Measurements from ENCODE around the gene NT5DC3. TPM values are rescaled to one million over a fixed set of nuclear protein-coding genes. Genes with fewer than 3 reads are reported as not detected.

NT5DC3 gene
- total and polyA plus RNA-seq, 5 experiments from 2014 or later: 0.33 to 6.0 (median 0.89) TPM

DNA sequence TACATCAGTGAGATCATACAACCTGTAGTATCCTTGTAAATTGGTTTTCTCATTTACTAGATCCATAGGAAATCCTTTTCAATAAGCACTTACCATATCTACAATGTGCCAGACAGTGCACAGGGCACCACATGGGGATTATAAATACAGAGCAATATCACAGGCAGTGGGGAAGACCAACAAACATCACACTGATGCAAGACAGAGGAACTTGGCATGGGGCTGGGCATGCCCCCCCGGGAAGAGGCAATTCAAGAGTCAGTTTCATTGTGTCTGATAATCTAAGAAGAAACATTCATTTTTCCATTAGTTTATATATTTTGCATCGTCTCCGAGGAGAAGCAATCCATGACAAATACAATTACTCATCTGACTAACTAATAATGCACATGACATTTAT lies 16.2 kb downstream of the NT5DC3 start:
- POLR2A ChIA-PET: no interaction called here
- Mint-ChIP-seq H3K4me3 (no peak overlapping the region), H3K27me3 (no peaks in the 10 kb centered on the region), H3K9me3 (peaks cover 0 to 5% (median 0%) of the 10 kb centered on the region in 9 donors), H3K27ac (no peak overlapping the region), H3K36me3 (peaks cover 3 to 12% (median 11%) of the 10 kb centered on the region in 3 donors), H3K4me1 (peaks cover 0 to 10% (median 0%) of the 10 kb centered on the region in 4 donors)
- DNase-seq: no peak
- no peak for ATAC-seq

DNA sequence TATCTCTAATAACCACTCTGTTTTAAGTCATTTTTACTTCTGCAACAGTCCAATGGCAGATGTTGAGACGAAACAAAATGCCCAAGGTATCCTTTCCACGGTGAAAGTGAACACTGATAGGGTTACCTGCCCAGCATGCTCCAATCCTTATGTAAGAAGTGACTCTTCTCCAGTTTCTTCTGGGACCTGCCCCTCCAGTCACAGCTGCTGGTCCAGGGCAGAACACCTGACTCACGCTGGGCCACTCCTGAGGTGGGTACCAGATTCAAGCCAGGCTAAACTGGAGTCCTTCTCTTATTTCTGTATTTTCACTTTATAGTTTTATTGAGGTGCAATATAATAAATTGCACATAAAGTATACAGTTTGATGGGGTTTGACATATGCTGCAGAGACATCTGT lies 16.7 kb downstream of the NT5DC3 start:
- Mint-ChIP-seq H3K36me3 (peaks cover 3 to 12% (median 11%) of the 10 kb centered on the region in 3 donors), H3K4me3 (no peak overlapping the region), H3K9me3 (peaks cover 0 to 5% (median 0%) of the 10 kb centered on the region in 9 donors), H3K27me3 (no peaks in the 10 kb centered on the region), H3K27ac (peak overlapping the region in 1 of 10 donors; percentile 29), H3K4me1 (peaks cover 0 to 8% (median 0%) of the 10 kb centered on the region in 4 donors)
- ATAC-seq: no peak
- POLR2A ChIA-PET: no interaction called here
- no peak for DNase-seq

DNA sequence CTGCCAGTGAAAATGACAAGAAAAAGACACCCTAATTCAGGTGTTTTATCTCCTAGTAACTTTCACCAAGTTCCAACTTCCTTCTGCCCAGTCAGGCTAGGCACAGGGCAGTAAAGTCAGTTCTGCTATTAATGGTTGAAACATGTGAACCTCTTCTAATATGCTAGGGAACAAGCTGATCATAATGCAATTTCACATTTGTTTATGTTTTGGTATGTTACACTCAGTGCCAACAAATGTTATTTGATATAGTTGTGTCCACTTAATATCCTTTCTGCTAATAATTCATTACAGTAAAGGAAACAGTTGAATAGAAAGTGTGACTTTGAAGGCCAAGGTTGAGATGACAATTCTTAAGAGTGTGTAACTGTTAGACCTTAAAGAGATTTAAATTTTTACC lies 17.2 kb downstream of the NT5DC3 start:
- Mint-ChIP-seq H3K4me1 (peaks cover 0 to 5% (median 0%) of the 10 kb centered on the region in 4 donors), H3K27me3 (no peaks in the 10 kb centered on the region), H3K27ac (no peak overlapping the region), H3K4me3 (no peak overlapping the region), H3K36me3 (peaks cover 3 to 14% (median 11%) of the 10 kb centered on the region in 3 donors), H3K9me3 (peaks cover 0 to 5% (median 0%) of the 10 kb centered on the region in 9 donors)
- POLR2A ChIA-PET: no interaction called here
- ATAC-seq (no peak), DNase-seq (no peak)

DNA sequence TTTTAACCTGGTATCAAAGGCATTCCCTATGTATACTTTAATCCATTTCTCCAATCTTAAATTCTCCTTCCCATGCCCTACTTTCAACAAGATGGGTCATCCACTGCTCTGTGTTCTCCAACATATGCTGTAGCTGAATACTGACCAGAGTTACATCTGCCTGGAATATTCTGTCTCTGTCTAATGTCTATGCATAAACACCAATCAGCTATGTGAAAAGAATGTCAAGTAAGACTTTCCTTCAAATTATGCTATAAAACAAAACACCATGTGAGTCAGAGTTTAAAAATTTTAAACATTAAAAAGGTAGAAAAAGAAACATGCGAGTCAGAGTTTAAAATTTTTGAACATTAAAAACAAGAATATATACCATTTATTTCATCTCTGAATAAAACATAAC lies 19.3 kb downstream of the NT5DC3 start:
- Mint-ChIP-seq H3K36me3 (peaks cover 3 to 15% (median 11%) of the 10 kb centered on the region in 3 donors), H3K27me3 (no peaks in the 10 kb centered on the region), H3K9me3 (peaks cover 0 to 5% (median 0%) of the 10 kb centered on the region in 9 donors), H3K4me3 (no peak overlapping the region), H3K27ac (no peak overlapping the region), H3K4me1 (peaks cover 0 to 2% (median 0%) of the 10 kb centered on the region in 4 donors)
- no peak for ATAC-seq
- POLR2A ChIA-PET: no interaction called here
- no peak for DNase-seq

DNA sequence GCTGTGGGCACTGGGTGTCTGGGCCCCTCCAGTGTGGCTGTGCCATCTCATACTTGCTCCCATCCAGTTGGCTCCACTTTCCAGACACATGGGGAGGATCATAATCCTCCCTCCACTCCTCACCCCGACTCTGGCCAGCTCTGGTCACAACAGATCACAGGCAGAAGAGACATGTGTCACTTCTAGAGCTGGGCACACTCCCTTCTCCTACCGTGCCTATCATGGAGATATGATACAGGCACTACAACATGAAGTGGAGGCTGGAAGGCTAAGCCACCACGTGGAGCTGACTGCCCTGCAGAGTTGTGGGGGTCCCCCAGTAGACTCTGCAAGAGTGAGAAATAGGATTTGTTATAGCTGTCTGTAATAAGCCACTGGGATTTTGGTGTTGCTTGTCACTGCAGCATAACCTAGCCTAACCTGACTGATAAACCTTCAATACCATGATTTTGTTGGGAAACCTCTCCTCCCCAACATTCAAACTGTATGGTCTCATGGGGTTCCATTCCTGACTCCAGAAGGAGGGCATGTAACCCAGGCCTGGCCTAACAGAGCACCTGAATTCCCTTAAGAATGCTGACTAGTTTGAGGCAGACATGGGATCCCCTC lies 20.0 kb downstream of the NT5DC3 start:
- no peak overlapping the region for H3K27ac Mint-ChIP-seq
- H3K9me3 Mint-ChIP-seq: peaks cover 0 to 5% (median 0%) of the 10 kb centered on the region in 9 donors
- ATAC-seq: no peak
- DNase-seq: no peak
- H3K27me3 Mint-ChIP-seq: no peaks in the 10 kb centered on the region
- peaks cover 0 to 2% (median 0%) of the 10 kb centered on the region in 4 donors for H3K4me1 Mint-ChIP-seq
- H3K36me3 Mint-ChIP-seq: peaks cover 3 to 15% (median 11%) of the 10 kb centered on the region in 3 donors
- no peak overlapping the region for H3K4me3 Mint-ChIP-seq
- POLR2A ChIA-PET: no interaction called here

DNA sequence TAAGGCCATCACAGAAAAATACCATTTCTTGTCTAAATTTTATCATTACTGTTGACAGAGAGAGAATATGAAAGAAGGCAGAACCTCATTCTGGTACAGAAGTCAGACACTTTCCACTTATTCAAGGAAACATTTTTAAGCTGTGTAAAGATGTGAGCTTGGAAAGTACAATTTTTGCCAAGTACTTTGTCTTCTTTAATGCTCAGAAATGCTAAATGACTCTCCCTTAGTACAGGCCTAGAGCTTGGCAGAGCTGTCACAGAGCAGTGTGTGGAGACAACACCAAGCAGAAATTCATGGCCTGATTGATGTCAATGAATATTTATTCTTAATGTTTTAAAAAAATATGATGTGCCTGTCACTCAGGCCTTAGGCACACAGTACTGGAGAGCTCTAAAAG lies 20.7 kb downstream of the NT5DC3 start:
- DNase-seq: no peak
- peaks cover 0 to 2% (median 0%) of the 10 kb centered on the region in 4 donors for H3K4me1 Mint-ChIP-seq
- peaks cover 0 to 5% (median 0%) of the 10 kb centered on the region in 9 donors for H3K9me3 Mint-ChIP-seq
- ATAC-seq: no peak
- H3K27me3 Mint-ChIP-seq: no peaks in the 10 kb centered on the region
- POLR2A ChIA-PET: no interaction called here
- no peak overlapping the region for H3K4me3 Mint-ChIP-seq
- no peak overlapping the region for H3K27ac Mint-ChIP-seq
- peaks cover 3 to 15% (median 11%) of the 10 kb centered on the region in 3 donors for H3K36me3 Mint-ChIP-seq

DNA sequence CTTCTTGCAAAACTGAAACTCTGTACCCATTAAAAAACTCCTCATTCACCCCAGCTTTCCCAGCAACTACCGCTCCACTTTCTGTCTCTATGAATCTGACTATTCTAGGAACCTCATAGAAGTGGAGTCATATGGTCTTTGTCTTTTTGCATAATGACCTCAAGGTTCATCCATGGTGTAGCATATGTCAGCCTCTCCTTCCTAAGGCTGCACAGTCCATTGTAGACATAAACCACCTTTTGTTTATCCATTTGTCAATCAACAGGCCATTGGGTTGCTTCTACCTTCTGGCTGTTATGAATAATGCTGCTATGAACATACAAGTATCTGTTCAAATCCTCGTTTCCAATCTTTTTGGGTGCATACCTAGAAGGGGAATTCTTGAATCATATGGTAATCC lies 21.1 kb downstream of the NT5DC3 start:
- ATAC-seq: no peak
- POLR2A ChIA-PET: no interaction called here
- Mint-ChIP-seq H3K9me3 (peaks cover 0 to 5% (median 0%) of the 10 kb centered on the region in 9 donors), H3K36me3 (peaks cover 3 to 15% (median 11%) of the 10 kb centered on the region in 3 donors), H3K27ac (no peak overlapping the region), H3K4me3 (no peak overlapping the region), H3K4me1 (peaks cover 0 to 2% (median 0%) of the 10 kb centered on the region in 4 donors), H3K27me3 (no peaks in the 10 kb centered on the region)
- DNase-seq: no peak

DNA sequence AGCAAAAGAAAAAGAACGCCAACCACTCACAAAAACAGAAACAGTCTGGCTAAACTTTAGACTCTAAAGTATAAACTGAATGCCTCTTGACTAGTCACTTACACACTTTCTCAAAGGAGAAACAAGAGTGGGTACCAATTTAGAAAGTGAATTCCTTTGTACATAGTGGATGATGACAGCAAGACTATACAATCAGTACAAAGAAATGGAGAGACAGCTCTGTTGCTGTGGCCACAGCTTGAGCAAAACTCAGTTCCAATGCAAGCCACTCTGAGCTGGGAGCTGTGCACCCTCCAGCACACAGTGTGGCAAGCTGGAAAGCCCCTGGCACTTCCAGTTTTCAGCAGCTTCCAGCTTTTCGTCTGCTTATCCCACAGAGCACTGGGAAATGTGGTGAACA lies 21.7 kb downstream of the NT5DC3 start:
- H3K27me3 Mint-ChIP-seq: no peaks in the 10 kb centered on the region
- H3K4me1 Mint-ChIP-seq: peaks cover 0 to 2% (median 0%) of the 10 kb centered on the region in 4 donors
- peaks cover 9 to 20% (median 11%) of the 10 kb centered on the region in 3 donors for H3K36me3 Mint-ChIP-seq
- no peak for DNase-seq
- POLR2A ChIA-PET: no interaction called here
- H3K9me3 Mint-ChIP-seq: peaks cover 0 to 5% (median 0%) of the 10 kb centered on the region in 9 donors
- no peak for ATAC-seq
- H3K4me3 Mint-ChIP-seq: no peak overlapping the region
- no peak overlapping the region for H3K27ac Mint-ChIP-seq

DNA sequence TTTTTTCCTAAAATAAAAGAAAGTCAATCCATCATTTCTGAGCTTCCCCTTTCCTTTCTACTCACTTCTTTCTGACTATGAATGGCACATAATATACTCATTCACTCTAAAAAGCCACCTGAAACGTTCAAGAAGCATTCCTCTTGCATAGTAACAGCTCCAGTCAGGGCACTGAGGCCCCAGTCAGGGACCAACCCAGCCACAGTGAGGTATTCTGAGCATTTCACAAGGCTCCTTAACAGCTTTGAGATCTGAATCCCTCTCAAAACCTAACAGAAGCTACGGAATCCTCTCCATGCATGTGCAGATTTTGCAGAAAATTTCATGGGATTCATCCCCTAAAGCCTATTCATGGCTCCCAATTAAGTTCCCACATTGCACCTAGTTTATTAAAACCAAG lies 23.2 kb downstream of the NT5DC3 start:
- no peaks in the 10 kb centered on the region for H3K27me3 Mint-ChIP-seq
- peaks cover 16 to 29% (median 24%) of the 10 kb centered on the region in 3 donors for H3K36me3 Mint-ChIP-seq
- POLR2A ChIA-PET: no interaction called here
- no peak overlapping the region for H3K27ac Mint-ChIP-seq
- H3K4me1 Mint-ChIP-seq: peaks cover 0 to 2% (median 0%) of the 10 kb centered on the region in 4 donors
- peaks cover 0 to 5% (median 0%) of the 10 kb centered on the region in 9 donors for H3K9me3 Mint-ChIP-seq
- DNase-seq (no peak), ATAC-seq (no peak)
- H3K4me3 Mint-ChIP-seq: no peak overlapping the region

DNA sequence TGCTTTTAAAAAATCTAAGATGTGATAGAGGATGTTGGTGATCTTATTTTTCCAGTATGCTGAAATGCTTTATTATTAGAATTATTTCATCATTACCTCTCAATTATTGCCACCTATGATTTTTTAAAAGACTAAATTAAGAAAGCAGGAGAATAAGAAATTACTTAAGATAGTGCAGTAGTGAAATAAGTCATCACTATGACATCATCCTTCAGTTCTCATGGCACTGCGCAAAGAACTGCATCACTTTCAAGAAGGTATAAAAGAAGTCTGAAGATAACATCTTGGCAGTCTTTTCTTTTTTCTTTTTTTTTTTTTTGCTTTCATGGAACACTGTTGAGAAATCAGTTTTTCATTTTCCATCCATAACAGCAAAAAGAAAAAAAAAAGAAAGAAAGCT lies 24.4 kb downstream of the NT5DC3 start:
- H3K9me3 Mint-ChIP-seq: peaks cover 0 to 2% (median 0%) of the 10 kb centered on the region in 9 donors
- POLR2A ChIA-PET: interaction anchor here (0.6 kb wide), 1 partner anchor 91 kb away, joined by 4 read pairs; no protein-coding TSS in a partner anchor

DNA sequence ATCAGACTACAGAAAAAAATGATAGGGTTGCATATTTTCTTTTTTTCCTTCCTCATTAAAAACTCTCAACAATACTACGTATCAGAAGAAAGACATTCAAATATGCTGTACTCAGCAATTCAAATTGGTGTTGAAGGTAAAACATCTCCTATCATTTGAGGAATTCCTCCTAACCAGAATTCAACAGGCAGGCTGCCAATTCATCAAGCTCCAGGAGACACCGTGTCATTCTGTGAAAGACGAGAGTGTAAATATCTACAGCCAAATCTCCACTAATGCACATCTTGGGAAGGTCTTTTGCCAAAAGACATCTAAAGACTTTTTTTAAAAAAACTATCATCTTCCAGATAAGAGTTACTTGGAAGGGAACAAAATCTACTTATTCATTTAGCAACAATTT lies 26.6 kb downstream of the NT5DC3 start:
- Mint-ChIP-seq H3K9me3 (no peaks in the 10 kb centered on the region), H3K27ac (no peak overlapping the region), H3K27me3 (no peaks in the 10 kb centered on the region), H3K36me3 (peaks cover 5 to 35% (median 22%) of the 10 kb centered on the region in 3 donors), H3K4me3 (no peak overlapping the region), H3K4me1 (peaks cover 0 to 2% (median 0%) of the 10 kb centered on the region in 4 donors)
- no peak for DNase-seq
- POLR2A ChIA-PET: interaction anchor here (0.6 kb wide), 1 partner anchor 9 kb away, joined by 7 read pairs; no protein-coding TSS in a partner anchor
- ATAC-seq: no peak

More for the DNA sequence above, 24.4 kb downstream of the NT5DC3 start:
- Mint-ChIP-seq H3K27me3 (no peaks in the 10 kb centered on the region), H3K4me1 (peaks cover 0 to 2% (median 0%) of the 10 kb centered on the region in 4 donors), H3K27ac (no peak overlapping the region), H3K36me3 (peaks cover 14 to 28% (median 26%) of the 10 kb centered on the region in 3 donors), H3K4me3 (no peak overlapping the region)
- ATAC-seq: no peak
- DNase-seq: no peak

DNA sequence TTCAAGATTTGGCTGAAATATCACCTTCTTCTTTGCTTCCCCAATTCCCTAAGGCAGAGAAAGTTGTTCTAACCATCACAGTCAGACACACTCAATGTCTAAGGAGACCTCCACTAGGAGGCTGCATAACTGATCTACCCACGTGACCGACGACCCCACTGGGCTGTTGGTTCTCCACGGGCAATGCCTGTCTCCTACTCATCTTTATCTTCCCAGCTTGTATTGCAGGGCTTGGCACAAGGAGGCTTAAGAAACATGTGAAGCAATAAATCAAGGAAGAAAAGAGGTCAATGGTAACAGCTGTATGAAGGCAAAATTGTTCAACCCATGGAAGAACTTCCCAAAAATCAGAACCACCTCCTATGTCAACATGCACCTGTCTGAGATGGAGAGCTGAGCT lies 27.1 kb downstream of the NT5DC3 start:
- H3K27ac Mint-ChIP-seq: no peak overlapping the region
- DNase-seq (no peak), ATAC-seq (no peak)
- POLR2A ChIA-PET: no interaction called here
- H3K36me3 Mint-ChIP-seq: peaks cover 5 to 38% (median 20%) of the 10 kb centered on the region in 3 donors
- H3K4me3 Mint-ChIP-seq: no peak overlapping the region
- peaks cover 0 to 2% (median 0%) of the 10 kb centered on the region in 4 donors for H3K4me1 Mint-ChIP-seq
- H3K9me3 Mint-ChIP-seq: no peaks in the 10 kb centered on the region
- H3K27me3 Mint-ChIP-seq: no peaks in the 10 kb centered on the region

DNA sequence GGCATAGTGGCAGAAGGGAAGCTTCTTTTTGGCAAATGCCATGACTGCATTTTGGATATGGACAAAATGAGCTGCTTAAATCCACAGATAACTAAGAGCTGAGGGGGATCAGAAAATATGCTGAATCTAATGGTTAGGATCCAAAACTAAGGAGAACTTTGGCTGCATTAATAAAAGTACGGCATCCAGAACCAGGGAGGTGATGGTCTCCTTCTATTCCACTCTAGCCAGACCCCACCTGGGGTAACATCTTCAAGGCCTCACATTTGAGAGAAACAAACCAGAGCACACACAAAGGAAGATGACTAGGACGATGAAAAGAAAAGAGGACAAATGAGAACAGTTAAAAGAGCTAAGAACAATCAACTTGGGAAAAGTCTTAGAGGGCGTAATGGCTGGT lies 27.6 kb downstream of the NT5DC3 start:
- Mint-ChIP-seq H3K4me3 (no peak overlapping the region), H3K27ac (peak overlapping the region in 1 of 10 donors; percentile 62), H3K4me1 (peaks cover 0 to 2% (median 0%) of the 10 kb centered on the region in 4 donors), H3K27me3 (no peaks in the 10 kb centered on the region), H3K36me3 (peaks cover 5 to 38% (median 19%) of the 10 kb centered on the region in 3 donors), H3K9me3 (no peaks in the 10 kb centered on the region)
- DNase-seq (no peak), ATAC-seq (no peak)
- POLR2A ChIA-PET: no interaction called here
